K562 (cell line): ENCODE results near the gene COMTD1. TPM values are rescaled to one million over a fixed set of nuclear protein-coding genes. Genes with fewer than 3 reads are reported as not detected.

Source experiments
- CBX3 ChIP-seq, 2 experiments: IDR thresholded peaks; 1 replicate in 1 of 2; 2 replicates in 1 of 2; pipeline ENCODE4 v1.6.1; 2012; ENCODE audit warnings: inconsistent platforms in 2 of 2, low read length in 2 of 2, borderline replicate concordance in 1 of 2, control low read depth in 1 of 2
- COPS2 ChIP-seq: fragments of 450-650 bp; conservative IDR thresholded peaks from 2 replicates; pipeline ENCODE4 v1.6.1; 2016; ENCODE audit warnings: mild to moderate bottlenecking, moderate library complexity
- CREB3 ChIP-seq: fragments of 450-650 bp; conservative IDR thresholded peaks from 2 replicates; pipeline ENCODE4 v1.6.1; 2016; ENCODE audit warnings: missing genetic modification characterization, low read depth, mild to moderate bottlenecking, missing compliant biosample characterization, moderate library complexity
- CUX1 ChIP-seq: fragments of 200-800 bp; sonication (Bioruptor generic); IDR thresholded peaks from 2 replicates; pipeline ENCODE4 v1.6.1; 2016; ENCODE audit warnings: missing genetic modification characterization, missing compliant biosample characterization
- CXXC5 ChIP-seq: fragments of 250-450 bp; sonication (Bioruptor Pico); IDR thresholded peaks from 2 replicates; pipeline ENCODE4 v1.8.0; 2022; ENCODE audit warnings: inconsistent platforms, mild to moderate bottlenecking, moderate library complexity
- EP400 ChIP-seq: fragments of 450-650 bp; IDR thresholded peaks from 2 replicates; pipeline ENCODE4 v1.6.1; 2017; ENCODE audit warnings: antibody characterized with exemption, mild to moderate bottlenecking, moderate library complexity
- FOXM1 ChIP-seq, 2 experiments: fragments of 450-650 bp in 1 of 2; sonication (generic) in 1 of 2; formaldehyde crosslinking in 1 of 2; IDR thresholded peaks; 2 replicates each; pipeline versions ENCODE4 v1.6.1 to v1.9.0; 2017 to 2022; ENCODE audit warnings: low read depth in 2 of 2, mild to moderate bottlenecking in 2 of 2, missing genetic modification reagents in 1 of 2, moderate library complexity in 1 of 2
- HDAC2 ChIP-seq: fragments of 450-650 bp; IDR thresholded peaks from 2 replicates; pipeline ENCODE4 v1.6.1; 2016; ENCODE audit warnings: mild to moderate bottlenecking
- HDAC6 ChIP-seq: IDR thresholded peaks from 2 replicates; pipeline ENCODE4 v1.6.1; 2012; ENCODE audit warnings: low read depth, mild to moderate bottlenecking, control low read depth, inconsistent platforms, low read length, moderate library complexity
- HNRNPL ChIP-seq: fragments of 200-400 bp; formaldehyde crosslinking; IDR thresholded peaks from 2 replicates; pipeline ENCODE4 v1.6.1; 2017; ENCODE audit warnings: low read depth, mild to moderate bottlenecking, low read length
- MAFK ChIP-seq: IDR thresholded peaks from 2 replicates; pipeline ENCODE4 v1.6.1; 2011; ENCODE audit warnings: low read length, improper control_type of control experiment
- NR2C2 ChIP-seq, 2 experiments: fragments of 200-800 bp in 1 of 2; sonication (Bioruptor generic) in 1 of 2; sonication (generic) in 1 of 2; formaldehyde crosslinking in 1 of 2; IDR thresholded peaks; 2 replicates each; pipeline versions ENCODE4 v1.6.1 to v1.8.0; 2016 to 2022; ENCODE audit warnings: mild to moderate bottlenecking in 1 of 2, missing compliant biosample characterization in 1 of 2, missing genetic modification characterization in 1 of 2, missing genetic modification reagents in 1 of 2
- RFX7 ChIP-seq: fragments of 250-450 bp; sonication (Bioruptor Pico); IDR thresholded peaks from 2 replicates; pipeline ENCODE4 v1.5.1; 2021; ENCODE audit warnings: mild to moderate bottlenecking
- SMARCA5 ChIP-seq: fragments of 450-650 bp; IDR thresholded peaks from 2 replicates; pipeline ENCODE4 v1.6.1; 2016
- SMARCC2 ChIP-seq: fragments of 450-650 bp; IDR thresholded peaks from 2 replicates; pipeline ENCODE4 v1.6.1; 2017; ENCODE audit warnings: antibody characterized with exemption, moderate library complexity, mild to moderate bottlenecking, low read depth
- SPI1 ChIP-seq: IDR thresholded peaks from 2 replicates; pipeline ENCODE4 v1.6.1; 2011; ENCODE audit warnings: low read depth, low read length, control low read depth, borderline replicate concordance
- TAF15 ChIP-seq: fragments of 200-400 bp; formaldehyde crosslinking; IDR thresholded peaks from 2 replicates; pipeline ENCODE4 v1.6.1; 2017; ENCODE audit warnings: mild to moderate bottlenecking, low read depth, low read length, moderate library complexity
- TGIF2 ChIP-seq: sonication (generic); formaldehyde crosslinking; IDR thresholded peaks from 2 replicates; pipeline ENCODE4 v1.8.1; 2022; ENCODE audit warnings: mild to moderate bottlenecking, missing genetic modification reagents, moderate library complexity
- ZNF140 ChIP-seq: fragments of 250-450 bp; sonication (Bioruptor Pico); IDR thresholded peaks from 2 replicates; pipeline ENCODE4 v1.8.0; 2021; ENCODE audit warnings: moderate library complexity, mild to moderate bottlenecking, inconsistent platforms
- polyA plus RNA-seq, 8 experiments: library from polyadenylated mRNA; depleted of rRNA in 4 of 8; stranded (reverse) in 5 of 8; unstranded in 3 of 8; fragments of >200 nt; fragmentation: Nextera tagmentation in 2 of 8; fragmentation: Illumina TruSeq in 1 of 8; extraction: Ambion mirVana in 2 of 8; extraction: Trizol in 1 of 8; gene quantifications; 2 replicates each; pipeline versions ENCODE4 v1.2.1 to v1.2.3, GENCODE V29; 2011 to 2014; ENCODE audit warnings: inconsistent platforms in 1 of 8, missing spikeins in 1 of 8
- total RNA-seq, 7 experiments: library from RNA; depleted of rRNA in 6 of 7; stranded (reverse); fragments of >200 nt in 6 of 7; fragmentation: Illumina TruSeq in 2 of 7; extraction: Trizol in 2 of 7; gene quantifications; 2 replicates each; pipeline versions ENCODE4 v1.2.1 to v1.2.3, GENCODE V29; 2011 to 2021; ENCODE audit warnings: low replicate concordance in 1 of 7

COMTD1 gene
- total and polyA plus RNA-seq, 9 of the 15 experiments (the other 6 are each of a cell fraction or from before 2014, with no cell fraction given), result 0.41 to 112 (median 13.7) TPM

GRCh38 chr10:75191821-75192568, 43.8 kb downstream of the COMTD1 start (continued):
- TF ChIP-seq HDAC6 (no peak), TAF15 (no peak), CREB3 (tag) (peak; percentile 52; the same call in 1 of the 2 replicates), COPS2 (no peak), SMARCA5 (peak; percentile 27; the same call in 1 of the 2 replicates), TGIF2 (CRISPR knock-in tag) (no peak), EP400 (peak; percentile 47; the same call in 1 of the 2 replicates), SPI1 (no peak), SMARCC2 (peak; percentile 97), FOXM1 (IDR thresholded peaks at IDR 0.05; ENCODE audit: low read depth) (0 out of 2 replicates have a peak, but pooled peaks have one; percentile 28), FOXM1 (CRISPR knock-in tag; IDR thresholded peaks at IDR 0.05; ENCODE audit: low read depth) (no peak), NR2C2 (CRISPR knock-in tag; IDR thresholded peaks at IDR 0.05) (no peak), NR2C2 (tag; IDR thresholded peaks at IDR 0.05) (peak; percentile 91), MAFK (peak; percentile 78), CUX1 (no peak), ZNF140 (CRISPR knock-in tag) (no peak), HDAC2 (peak; percentile 96), HNRNPL (no peak), RFX7 (CRISPR knock-in tag) (no peak), CBX3 (IDR thresholded peaks at IDR 0.05; ENCODE audit: borderline replicate concordance in 1 of 2, low read length in 2 of 2) (peak in 1 of 2 experiments; percentile 73; a peak in 1 of 3 replicates), CXXC5 (peak; percentile 59)
